ENCODE data around the gene LPCAT3. TPM values are rescaled to one million over a fixed set of nuclear protein-coding genes. Genes with fewer than 3 reads are reported as not detected.

LPCAT3 gene
- total and polyA plus RNA-seq, 11 donors = 19.9 to 66.3 (median 43.4) TPM

DNA sequence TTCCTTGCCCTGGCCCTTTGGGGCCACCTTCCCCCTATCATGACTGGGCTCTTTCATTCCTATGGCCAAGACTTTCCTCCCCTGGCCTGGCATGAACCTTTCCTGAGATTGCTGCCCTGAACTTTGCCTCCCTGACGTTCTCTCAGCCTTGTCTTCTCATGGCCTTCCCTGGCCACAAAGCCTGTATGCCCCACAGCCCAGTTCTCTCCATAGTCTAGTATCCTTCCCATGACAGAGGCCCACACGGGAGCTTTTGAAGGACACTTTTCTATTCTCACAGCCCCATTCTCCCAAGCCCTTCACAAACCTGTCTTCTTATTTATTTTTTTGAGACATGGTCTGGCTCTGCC lies 79.1 kb downstream of the LPCAT3 start:
- no peak for ATAC-seq
- Histone ChIP-seq H3K36me3 (peaks cover 0 to 52% (median 38%) of the 10 kb centered on the region in 9 donors), H3K27me3 (no peaks in the 10 kb centered on the region), H3K4me1 (peaks cover 3 to 74% (median 44%) of the 10 kb centered on the region in 12 donors), H3K4me3 (no peak overlapping the region), H3K27ac (peak overlapping the region in 3 of 12 donors; percentile 87 to 98 (median 96)), H3K9me3 (no peaks in the 10 kb centered on the region)
- 65 to 85% (median 72%) methylated on average over 2 of the region's 2 CpGs for WGBS, 4 donors
- no peak for TF ChIP-seq POLR2A (IDR thresholded peaks at IDR 0.05)
- TF ChIP-seq, protein P1, sequence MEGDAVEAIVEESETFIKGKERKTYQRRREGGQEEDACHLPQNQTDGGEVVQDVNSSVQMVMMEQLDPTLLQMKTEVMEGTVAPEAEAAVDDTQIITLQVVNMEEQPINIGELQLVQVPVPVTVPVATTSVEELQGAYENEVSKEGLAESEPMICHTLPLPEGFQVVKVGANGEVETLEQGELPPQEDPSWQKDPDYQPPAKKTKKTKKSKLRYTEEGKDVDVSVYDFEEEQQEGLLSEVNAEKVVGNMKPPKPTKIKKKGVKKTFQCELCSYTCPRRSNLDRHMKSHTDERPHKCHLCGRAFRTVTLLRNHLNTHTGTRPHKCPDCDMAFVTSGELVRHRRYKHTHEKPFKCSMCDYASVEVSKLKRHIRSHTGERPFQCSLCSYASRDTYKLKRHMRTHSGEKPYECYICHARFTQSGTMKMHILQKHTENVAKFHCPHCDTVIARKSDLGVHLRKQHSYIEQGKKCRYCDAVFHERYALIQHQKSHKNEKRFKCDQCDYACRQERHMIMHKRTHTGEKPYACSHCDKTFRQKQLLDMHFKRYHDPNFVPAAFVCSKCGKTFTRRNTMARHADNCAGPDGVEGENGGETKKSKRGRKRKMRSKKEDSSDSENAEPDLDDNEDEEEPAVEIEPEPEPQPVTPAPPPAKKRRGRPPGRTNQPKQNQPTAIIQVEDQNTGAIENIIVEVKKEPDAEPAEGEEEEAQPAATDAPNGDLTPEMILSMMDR (IDR thresholded peaks at IDR 0.05) = no peak
- intact Hi-C loops (cut with DNase I) = loop anchor here in 3 of 10 donors (2.0 to 5.0 kb wide), 2 partner anchors 14 to 67 kb away; partner anchors contain the start of gene SPSB2 (in 1 of the 3)
- DNase-seq = no peak

GRCh38 chr12:6938353-6939190 lies 79.7 kb downstream of the LPCAT3 start:
- peak overlapping the region in 11 of 12 donors; percentile 60 to 88 (median 74) for H3K4me3 ChIP-seq
- no peaks in the 10 kb centered on the region for H3K27me3 ChIP-seq
- peaks cover 0 to 54% (median 43%) of the 10 kb centered on the region in 9 donors for H3K36me3 ChIP-seq
- ATAC-seq = peak in 1 of 4 donors; percentile 2
- H3K4me1 ChIP-seq = peaks cover 3 to 80% (median 50%) of the 10 kb centered on the region in 12 donors
- peak in 1 of 5 donors; percentile 67 for DNase-seq
- no peaks in the 10 kb centered on the region for H3K9me3 ChIP-seq
- 73 to 84% (median 80%) methylated on average over 16 to 32 of the region's 32 CpGs for WGBS, 4 donors
- H3K27ac ChIP-seq = peak overlapping the region in 11 of 12 donors; percentile 32 to 98 (median 94)
- intact Hi-C loops (cut with DNase I) = loop anchor here in 3 of 10 donors (2.0 to 5.0 kb wide), 2 partner anchors 14 to 66 kb away; partner anchors contain the start of gene SPSB2 (in 1 of the 3)
- TF ChIP-seq, protein P1 (IDR thresholded peaks at IDR 0.05) = peak in 2 of 12 donors; percentile 1 to 3
- TF ChIP-seq POLR2A (IDR thresholded peaks at IDR 0.05) = no peak

DNA sequence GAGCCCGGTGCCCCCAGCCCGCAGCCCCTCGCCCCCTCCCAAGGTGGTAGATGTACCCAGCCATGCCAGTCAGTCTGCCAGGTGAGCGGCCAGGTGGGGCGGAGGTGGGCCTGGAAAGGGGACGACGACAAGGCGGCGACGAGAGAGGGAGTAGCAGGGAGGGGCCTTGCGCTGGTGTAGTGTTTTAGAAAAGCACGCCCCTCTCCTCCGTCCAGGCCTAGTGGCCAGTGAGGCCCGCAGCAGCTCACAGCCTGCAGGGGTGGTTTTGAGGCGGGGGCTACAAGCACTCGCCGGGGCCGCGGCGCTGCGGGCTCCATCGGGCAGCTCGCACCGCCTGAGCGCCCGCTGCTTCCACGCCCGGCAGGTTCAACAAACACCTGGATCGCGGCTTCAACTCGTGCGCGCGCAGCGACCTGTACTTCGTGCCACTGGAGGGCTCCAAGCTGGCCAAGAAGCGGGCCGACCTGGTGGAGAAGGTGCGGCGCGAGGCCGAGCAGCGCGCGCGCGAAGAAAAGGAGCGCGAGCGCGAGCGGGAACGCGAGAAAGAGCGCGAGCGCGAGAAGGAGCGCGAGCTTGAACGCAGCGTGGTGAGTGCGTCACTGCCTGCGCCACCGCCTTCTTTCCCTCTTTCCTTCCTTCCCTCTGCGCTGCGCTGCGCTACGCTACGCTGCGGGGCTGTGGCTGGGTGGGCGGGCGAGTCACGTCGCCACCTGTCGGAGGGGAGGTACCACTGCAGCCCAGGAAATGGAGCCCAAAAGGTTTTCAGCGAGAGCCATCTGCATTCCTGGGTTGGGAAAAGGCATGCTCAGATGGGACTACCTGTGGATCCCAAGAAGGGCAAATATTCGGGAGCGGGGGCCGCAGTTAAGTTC lies 80.6 kb downstream of the LPCAT3 start:
- peak overlapping the region; percentile 86 to 98 (median 94) for H3K27ac ChIP-seq
- peaks cover 3 to 82% (median 51%) of the 10 kb centered on the region in 12 donors for H3K4me1 ChIP-seq
- TF ChIP-seq POLR2A (IDR thresholded peaks at IDR 0.05) = peak in 1 of 2 donors; percentile 79
- TF ChIP-seq, protein P1 (IDR thresholded peaks at IDR 0.05) = peak; percentile 89 to 100 (median 96)
- intact Hi-C loops (cut with DNase I) = loop anchor here in 3 of 10 donors (2.0 to 5.0 kb wide), 2 partner anchors 13 to 65 kb away; partner anchors contain the start of gene SPSB2 (in 1 of the 3)
- ATAC-seq (peak; percentile 87 to 91 (median 88)), DNase-seq (peak; percentile 93 to 96 (median 95))
- H3K27me3 ChIP-seq = no peaks in the 10 kb centered on the region
- H3K4me3 ChIP-seq = peak overlapping the region; percentile 27 to 88 (median 73)
- 1 to 2% (median 1%) methylated on average over 38 to 80 of the region's 80 CpGs for WGBS, 4 donors
- H3K36me3 ChIP-seq = peaks cover 0 to 62% (median 50%) of the 10 kb centered on the region in 9 donors
- no peaks in the 10 kb centered on the region for H3K9me3 ChIP-seq
